GM23338 (cell line): ENCODE data around the gene IMMP2L. TPM values are rescaled to one million over a fixed set of nuclear protein-coding genes. Genes with fewer than 3 reads are reported as not detected.

ENCODE experiments used
- ATAC-seq: fragments of 200-7000 bp; cut with Tn5 transposase; 3 replicates; pipeline ENCODE4 v1.9.1; 2020
- DNase-seq: peaks from one replicate; pipeline ENCODE4 v3.0.0-alpha.2; 2015; ENCODE audit warnings: low spot score
- H2AFZ ChIP-seq: fragments of 200-600 bp; sonication (generic); 2 replicates; pipeline ENCODE4 v1.8.0; 2016; ENCODE audit warnings: antibody characterized with exemption, mild to moderate bottlenecking, moderate library complexity
- H3F3A ChIP-seq: fragments of 200-600 bp; sonication (generic); replicated peaks from 2 replicates; pipeline ENCODE4 v1.8.0; 2017; ENCODE audit warnings: antibody characterized with exemption, mixed run types, low read depth
- H3K27ac ChIP-seq: fragments of 200-600 bp; sonication (generic); 2 replicates; pipeline ENCODE4 v1.6.1; 2016; ENCODE audit warnings: low read depth
- H3K27me3 ChIP-seq: fragments of 200-600 bp; sonication (generic); 2 replicates; pipeline ENCODE4 v1.8.0; 2016; ENCODE audit warnings: mild to moderate bottlenecking, mixed run types, moderate library complexity; ENCODE audit not compliant: insufficient read depth
- H3K36me3 ChIP-seq: fragments of 200-600 bp; sonication (generic); 2 replicates; pipeline ENCODE4 v1.8.0; 2016; ENCODE audit warnings: mild to moderate bottlenecking; ENCODE audit not compliant: insufficient read depth
- H3K4me1 ChIP-seq: fragments of 200-600 bp; sonication (generic); 2 replicates; pipeline ENCODE4 v1.8.0; 2016; ENCODE audit warnings: mild to moderate bottlenecking, moderate library complexity; ENCODE audit not compliant: insufficient read depth
- H3K4me2 ChIP-seq: fragments of 200-600 bp; sonication (generic); 2 replicates; pipeline ENCODE4 v1.7.1; 2017; ENCODE audit warnings: mixed run types
- H3K4me3 ChIP-seq: fragments of 200-600 bp; sonication (generic); 2 replicates; pipeline ENCODE4 v1.6.1; 2016; ENCODE audit warnings: mixed run types
- H3K79me2 ChIP-seq: fragments of 200-600 bp; sonication (generic); replicated peaks from 2 replicates; pipeline ENCODE4 v1.8.0; 2017; ENCODE audit warnings: mild to moderate bottlenecking; ENCODE audit not compliant: insufficient read depth
- H3K9me2 ChIP-seq: fragments of 200-600 bp; sonication (generic); 2 replicates; pipeline ENCODE4 v1.8.0; 2017; ENCODE audit not compliant: insufficient read depth
- H4K20me1 ChIP-seq: fragments of 200-600 bp; sonication (generic); replicated peaks from 2 replicates; pipeline ENCODE4 v1.8.0; 2017; ENCODE audit warnings: mild to moderate bottlenecking; ENCODE audit not compliant: insufficient read depth
- H3K27ac Mint-ChIP-seq: 2 replicates; pipeline ENCODE4 v1.8.0; 2020; ENCODE audit warnings: inconsistent platforms, mild to moderate bottlenecking, moderate library complexity, mixed read lengths
- H3K27me3 Mint-ChIP-seq: 3 replicates; pipeline ENCODE4 v1.8.0; 2022; ENCODE audit warnings: low read depth, mild to moderate bottlenecking, moderate library complexity, mixed read lengths, inconsistent platforms; ENCODE audit not compliant: insufficient read depth, poor library complexity
- H3K36me3 Mint-ChIP-seq: 3 replicates; pipeline ENCODE4 v1.8.0; 2021; ENCODE audit warnings: low read depth, mild to moderate bottlenecking, inconsistent platforms, moderate library complexity, mixed read lengths
- H3K4me1 Mint-ChIP-seq: 3 replicates; pipeline ENCODE4 v1.8.0; 2020; ENCODE audit warnings: mild to moderate bottlenecking, inconsistent platforms, mixed read lengths
- H3K4me3 Mint-ChIP-seq: 3 replicates; pipeline ENCODE4 v1.8.0; 2021; ENCODE audit warnings: moderate library complexity, mild to moderate bottlenecking, inconsistent platforms, mixed read lengths
- H3K9me3 Mint-ChIP-seq: 3 replicates; pipeline ENCODE4 v1.8.0; 2020; ENCODE audit warnings: moderate library complexity, mild to moderate bottlenecking, inconsistent platforms, mixed read lengths
- CREB1 ChIP-seq: fragments of 250-450 bp; sonication (Bioruptor Pico); IDR thresholded peaks from 2 replicates; pipeline ENCODE4 v1.5.0; 2020; ENCODE audit warnings: low read depth, mild to moderate bottlenecking, moderate library complexity
- CTCF ChIP-seq, 2 experiments: fragments of 200-600 bp in 1 of 2; sonication (generic) in 1 of 2; conservative IDR thresholded peaks; 2 replicates each; pipeline versions ENCODE4 v1.5.1 to v1.6.1; 2016 to 2017; ENCODE audit warnings: antibody characterized with exemption in 2 of 2, low read depth in 2 of 2, mild to moderate bottlenecking in 2 of 2, moderate library complexity in 1 of 2
- ETS1 ChIP-seq: IDR thresholded peaks from 2 replicates; pipeline ENCODE4 v1.6.1; 2016; ENCODE audit warnings: antibody characterized with exemption
- EZH2phosphoT487 ChIP-seq: fragments of 200-600 bp; sonication (generic); IDR thresholded peaks from one replicate; pipeline ENCODE4 v1.8.1; 2018; ENCODE audit warnings: antibody characterized with exemption; ENCODE audit not compliant: unreplicated experiment
- JUNB ChIP-seq: IDR thresholded peaks from one replicate; pipeline ENCODE4 v1.6.1; 2016; ENCODE audit warnings: antibody characterized with exemption; ENCODE audit not compliant: unreplicated experiment
- NANOG ChIP-seq: IDR thresholded peaks from 2 replicates; pipeline ENCODE4 v1.6.1; 2016; ENCODE audit warnings: antibody characterized with exemption, borderline replicate concordance
- POLR2AphosphoS5 ChIP-seq: IDR thresholded peaks from 2 replicates; pipeline ENCODE4 v1.6.1; 2016; ENCODE audit warnings: antibody characterized with exemption, low read depth
- REST ChIP-seq: IDR thresholded peaks from one replicate; pipeline ENCODE4 v1.6.1; 2018; ENCODE audit warnings: antibody characterized with exemption; ENCODE audit not compliant: unreplicated experiment
- STAT1 ChIP-seq: IDR thresholded peaks from one replicate; pipeline ENCODE4 v1.6.1; 2016; ENCODE audit warnings: antibody characterized with exemption; ENCODE audit not compliant: unreplicated experiment
- ZNF114 ChIP-seq: fragments of 250-450 bp; sonication (Bioruptor Pico); IDR thresholded peaks from 2 replicates; pipeline ENCODE4 v1.5.0; 2020; ENCODE audit warnings: mild to moderate bottlenecking, moderate library complexity
- ZNF331 ChIP-seq: fragments of 250-450 bp; sonication (Bioruptor Pico); IDR thresholded peaks from 2 replicates; pipeline ENCODE4 v1.5.0; 2020; ENCODE audit warnings: low read depth, mild to moderate bottlenecking, moderate library complexity
- ZNF462 ChIP-seq: fragments of 250-450 bp; sonication (Bioruptor Pico); IDR thresholded peaks from 2 replicates; pipeline ENCODE4 v1.5.0; 2020; ENCODE audit warnings: mild to moderate bottlenecking, moderate library complexity
- polyA plus RNA-seq: library from polyadenylated mRNA; unstranded; fragments of >200 nt; fragmentation: Nextera tagmentation; extraction: Ambion mirVana; gene quantifications from 2 replicates; pipeline ENCODE4 v1.2.1, GENCODE V29; 2016
- total RNA-seq: library from RNA; depleted of rRNA; stranded (reverse); fragments of >200 nt; shearing (Covaris generic); gene quantifications from 2 replicates; pipeline ENCODE4 v1.2.3, GENCODE V29; 2014

The IMMP2L gene
- total and polyA plus RNA-seq, 2 experiments from 2014 or later = 7.3 to 14.0 TPM

- TF ChIP-seq CTCF (conservative IDR thresholded peaks at IDR 0.05; ENCODE audit: low read depth in 2 of 2) (no peak), EZH2phosphoT487 (no peak), ETS1 (no peak), STAT1 (no peak), NANOG (no peak), REST (no peak), CREB1 (no peak), ZNF331 (no peak)
Observed at GRCh38 chr7:111085356-111085755, 476.9 kb downstream of the IMMP2L start (continued).

GRCh38 chr7:111083413-111083812 lies 478.9 kb downstream of the IMMP2L start:
- peaks cover 16% of the 10 kb centered on the region; the same call in 1 of the 2 replicates for H3K4me1 ChIP-seq
- Mint-ChIP-seq H3K36me3 (no peaks in the 10 kb centered on the region), H3K9me3 (0 out of 3 replicates have a peak, but pooled peaks cover 4% of the 10 kb centered on the region), H3K27me3 (peaks cover 1% of the 10 kb centered on the region), H3K27ac (no peak overlapping the region), H3K4me1 (peaks cover 18% of the 10 kb centered on the region), H3K4me3 (no peak overlapping the region)
- DNase-seq = no peak
- H4K20me1 ChIP-seq = no peaks in the 10 kb centered on the region
- ATAC-seq = no peak
- H3K27ac ChIP-seq = no peak overlapping the region
- no peak overlapping the region for H2AFZ ChIP-seq
- H3K79me2 ChIP-seq = no peaks in the 10 kb centered on the region
- H3K4me2 ChIP-seq = no peak overlapping the region
- H3K27me3 ChIP-seq = no peaks in the 10 kb centered on the region
- H3F3A ChIP-seq = no peaks in the 10 kb centered on the region
- H3K36me3 ChIP-seq = no peaks in the 10 kb centered on the region
- H3K9me2 ChIP-seq = no peaks in the 10 kb centered on the region
- no peak overlapping the region for H3K4me3 ChIP-seq
- TF ChIP-seq ETS1 = no peak
- TF ChIP-seq ZNF462 (CRISPR knock-in tag) = no peak
- TF ChIP-seq ZNF331 = no peak
- no peak for TF ChIP-seq EZH2phosphoT487
- no peak for TF ChIP-seq ZNF114 (CRISPR knock-in tag)
- TF ChIP-seq POLR2AphosphoS5 = no peak
- TF ChIP-seq NANOG = no peak
- TF ChIP-seq CREB1 = no peak
- TF ChIP-seq JUNB = no peak
